Measurements from ENCODE around the gene GSX1.

The GSX1 gene

GRCh38 chr13:27839809-27840467, 47.7 kb downstream of the GSX1 start:
- ATAC-seq, result no peak
- H3K36me3 Mint-ChIP-seq, result no peaks in the 10 kb centered on the region
- H3K4me3 Mint-ChIP-seq, result no peak overlapping the region
- H3K4me1 Mint-ChIP-seq, result no peaks in the 10 kb centered on the region
- peaks cover 83% of the 10 kb centered on the region for H3K27me3 Mint-ChIP-seq
- H3K9me3 Mint-ChIP-seq, result peaks cover 4% of the 10 kb centered on the region
- H3K27ac Mint-ChIP-seq, result no peak overlapping the region

- H3K9me3 Mint-ChIP-seq, result peaks cover 4% of the 10 kb centered on the region
- H3K4me1 Mint-ChIP-seq, result no peaks in the 10 kb centered on the region
- no peak overlapping the region for H3K27ac Mint-ChIP-seq
- H3K27me3 Mint-ChIP-seq, result peaks cover 87% of the 10 kb centered on the region
- ATAC-seq, result no peak
- H3K4me3 Mint-ChIP-seq, result no peak overlapping the region
- no peaks in the 10 kb centered on the region for H3K36me3 Mint-ChIP-seq
Measured at GRCh38 chr13:27842571-27842970, 50.3 kb downstream of the GSX1 start.
